ENCODE results near the gene REM2.
A peak's percentile ranks its signal among the peaks of the same experiment; 100 is the strongest.

The REM2 gene

DNA sequence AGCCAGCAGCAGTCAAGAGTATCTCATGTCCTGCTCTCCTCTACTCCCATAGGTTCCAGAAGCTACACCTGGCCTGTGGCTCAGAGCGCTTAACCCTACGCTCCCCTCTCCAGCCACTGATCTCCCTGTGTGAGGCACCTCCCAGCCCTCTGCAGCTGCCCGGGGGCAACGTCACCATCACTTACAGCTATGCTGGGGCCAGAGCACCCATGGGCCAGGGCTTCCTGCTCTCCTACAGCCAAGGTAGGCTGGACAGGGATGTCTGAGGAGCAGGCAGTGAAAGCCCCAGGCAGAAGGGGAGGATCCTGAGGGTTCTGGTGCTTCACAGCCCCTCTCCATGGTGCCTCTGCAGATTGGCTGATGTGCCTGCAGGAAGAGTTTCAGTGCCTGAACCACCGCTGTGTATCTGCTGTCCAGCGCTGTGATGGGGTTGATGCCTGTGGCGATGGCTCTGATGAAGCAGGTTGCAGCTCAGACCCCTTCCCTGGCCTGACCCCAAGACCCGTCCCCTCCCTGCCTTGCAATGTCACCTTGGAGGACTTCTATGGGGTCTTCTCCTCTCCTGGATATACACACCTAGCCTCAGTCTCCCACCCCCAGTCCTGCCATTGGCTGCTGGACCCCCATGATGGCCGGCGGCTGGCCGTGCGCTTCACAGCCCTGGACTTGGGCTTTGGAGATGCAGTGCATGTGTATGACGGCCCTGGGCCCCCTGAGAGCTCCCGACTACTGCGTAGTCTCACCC, 7.8 kb upstream of the REM2 start:
- DNase-seq, result no peak

DNA sequence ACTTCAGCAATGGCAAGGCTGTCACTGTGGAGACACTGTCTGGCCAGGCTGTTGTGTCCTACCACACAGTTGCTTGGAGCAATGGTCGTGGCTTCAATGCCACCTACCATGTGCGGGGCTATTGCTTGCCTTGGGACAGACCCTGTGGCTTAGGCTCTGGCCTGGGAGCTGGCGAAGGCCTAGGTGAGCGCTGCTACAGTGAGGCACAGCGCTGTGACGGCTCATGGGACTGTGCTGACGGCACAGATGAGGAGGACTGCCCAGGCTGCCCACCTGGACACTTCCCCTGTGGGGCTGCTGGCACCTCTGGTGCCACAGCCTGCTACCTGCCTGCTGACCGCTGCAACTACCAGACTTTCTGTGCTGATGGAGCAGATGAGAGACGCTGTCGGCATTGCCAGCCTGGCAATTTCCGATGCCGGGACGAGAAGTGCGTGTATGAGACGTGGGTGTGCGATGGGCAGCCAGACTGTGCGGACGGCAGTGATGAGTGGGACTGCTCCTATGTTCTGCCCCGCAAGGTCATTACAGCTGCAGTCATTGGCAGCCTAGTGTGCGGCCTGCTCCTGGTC, 7.2 kb upstream of the REM2 start:
- no peak for DNase-seq

DNA sequence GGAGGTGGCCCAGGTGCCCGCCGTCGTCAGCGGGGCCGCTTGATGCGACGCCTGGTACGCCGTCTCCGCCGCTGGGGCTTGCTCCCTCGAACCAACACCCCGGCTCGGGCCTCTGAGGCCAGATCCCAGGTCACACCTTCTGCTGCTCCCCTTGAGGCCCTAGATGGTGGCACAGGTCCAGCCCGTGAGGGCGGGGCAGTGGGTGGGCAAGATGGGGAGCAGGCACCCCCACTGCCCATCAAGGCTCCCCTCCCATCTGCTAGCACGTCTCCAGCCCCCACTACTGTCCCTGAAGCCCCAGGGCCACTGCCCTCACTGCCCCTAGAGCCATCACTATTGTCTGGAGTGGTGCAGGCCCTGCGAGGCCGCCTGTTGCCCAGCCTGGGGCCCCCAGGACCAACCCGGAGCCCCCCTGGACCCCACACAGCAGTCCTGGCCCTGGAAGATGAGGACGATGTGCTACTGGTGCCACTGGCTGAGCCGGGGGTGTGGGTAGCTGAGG, 6.0 kb upstream of the REM2 start:
- DNase-seq, result no peak

DNA sequence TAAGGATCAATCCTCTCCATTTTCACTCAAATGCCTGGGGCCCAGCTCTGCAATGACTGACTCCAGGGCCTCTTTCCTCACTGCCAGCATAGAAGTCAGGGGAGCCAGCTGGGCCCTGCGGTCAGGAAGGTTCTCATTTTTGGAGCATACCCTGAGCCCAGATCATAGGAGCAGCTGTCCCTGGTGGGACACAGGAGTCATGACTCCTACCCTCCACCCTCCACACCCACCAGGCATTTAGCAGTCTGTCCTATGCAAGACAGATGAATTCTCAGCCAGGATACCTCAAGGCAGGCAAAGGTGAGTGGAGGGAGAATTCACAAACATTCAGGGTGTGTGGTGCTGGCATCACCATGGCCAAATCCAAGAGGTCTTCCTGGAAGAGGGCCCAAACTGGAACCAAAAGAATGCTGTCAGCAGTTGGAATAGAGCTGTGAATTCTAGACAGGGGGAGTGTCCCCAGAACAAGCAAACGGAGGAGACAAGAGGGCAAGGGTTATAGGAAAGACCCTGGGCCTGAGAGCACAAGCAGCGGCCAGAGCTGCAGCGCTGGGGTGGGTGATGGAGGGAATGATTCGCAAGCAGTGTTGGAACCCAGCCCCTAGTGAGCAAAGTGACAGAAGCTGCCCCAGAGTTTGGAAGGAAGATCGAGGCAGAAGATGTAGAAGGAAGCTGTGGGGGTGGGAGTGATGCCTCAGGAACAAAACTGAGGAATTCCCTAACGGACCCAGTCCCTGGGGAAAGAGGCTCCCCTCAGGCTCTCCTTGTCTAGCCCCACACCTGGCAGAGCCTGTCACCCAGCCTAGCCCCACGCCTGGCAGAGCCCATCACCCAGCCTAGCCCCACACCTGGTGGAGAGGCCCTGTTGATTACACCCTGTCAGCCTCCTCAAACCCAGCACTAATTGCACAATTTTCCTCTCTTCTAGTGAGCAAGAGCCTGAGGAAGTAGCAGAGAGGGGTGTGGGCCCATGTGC, 4.5 kb upstream of the REM2 start:
- no peak for DNase-seq

DNA sequence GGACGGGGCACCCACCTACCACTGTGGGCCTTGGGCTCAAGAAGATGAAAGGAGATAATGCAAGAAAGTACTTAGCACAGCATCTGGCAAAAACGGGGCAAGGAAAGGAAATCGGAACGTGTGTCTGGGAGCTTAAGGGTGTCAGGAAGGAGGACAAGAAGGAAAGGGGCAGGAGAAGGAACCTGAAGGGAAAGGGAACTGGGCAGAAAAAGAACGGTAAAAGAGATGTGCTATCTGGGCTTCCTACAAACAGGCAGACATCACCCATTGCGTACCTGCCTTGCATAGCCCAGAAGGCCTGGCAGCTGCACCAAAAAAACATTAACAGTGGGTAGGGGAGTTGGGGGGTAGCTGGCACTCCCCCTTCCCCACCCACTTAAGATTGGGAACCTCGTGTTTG, 958 bp upstream of the REM2 start:
- DNase-seq, result no peak

DNA sequence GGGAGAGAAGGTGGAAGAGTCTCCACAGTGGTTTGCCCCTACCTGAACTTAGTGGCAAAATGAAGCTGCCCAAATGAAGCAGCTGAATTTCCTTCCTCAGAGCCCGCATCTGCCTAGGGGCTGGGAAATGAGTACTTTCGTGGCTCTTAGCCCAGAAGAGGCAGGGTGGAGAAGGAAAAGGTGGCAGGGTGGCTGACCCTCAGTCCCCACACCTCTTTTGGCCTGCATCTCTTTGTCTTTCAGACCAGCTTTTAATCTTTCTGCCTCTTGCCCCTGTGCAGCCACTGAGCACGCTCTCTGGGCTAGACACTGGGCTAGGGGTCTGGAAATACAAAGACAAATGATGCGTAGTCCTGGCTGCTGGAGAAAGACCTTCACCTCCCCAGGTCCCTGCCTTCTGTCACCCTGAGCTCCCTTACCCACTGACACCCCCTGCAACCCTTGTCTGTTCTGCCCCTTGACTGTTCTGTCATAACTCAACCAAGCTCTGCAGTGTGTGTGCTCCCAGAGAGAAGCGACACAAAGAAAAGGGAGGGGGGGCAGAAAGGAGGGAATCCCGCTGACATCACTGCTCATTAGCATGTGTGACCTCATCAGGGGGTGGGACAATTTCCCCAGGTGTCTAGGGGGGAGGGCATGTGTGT, 371 bp upstream of the REM2 start:
- DNase-seq, result no peak

DNA sequence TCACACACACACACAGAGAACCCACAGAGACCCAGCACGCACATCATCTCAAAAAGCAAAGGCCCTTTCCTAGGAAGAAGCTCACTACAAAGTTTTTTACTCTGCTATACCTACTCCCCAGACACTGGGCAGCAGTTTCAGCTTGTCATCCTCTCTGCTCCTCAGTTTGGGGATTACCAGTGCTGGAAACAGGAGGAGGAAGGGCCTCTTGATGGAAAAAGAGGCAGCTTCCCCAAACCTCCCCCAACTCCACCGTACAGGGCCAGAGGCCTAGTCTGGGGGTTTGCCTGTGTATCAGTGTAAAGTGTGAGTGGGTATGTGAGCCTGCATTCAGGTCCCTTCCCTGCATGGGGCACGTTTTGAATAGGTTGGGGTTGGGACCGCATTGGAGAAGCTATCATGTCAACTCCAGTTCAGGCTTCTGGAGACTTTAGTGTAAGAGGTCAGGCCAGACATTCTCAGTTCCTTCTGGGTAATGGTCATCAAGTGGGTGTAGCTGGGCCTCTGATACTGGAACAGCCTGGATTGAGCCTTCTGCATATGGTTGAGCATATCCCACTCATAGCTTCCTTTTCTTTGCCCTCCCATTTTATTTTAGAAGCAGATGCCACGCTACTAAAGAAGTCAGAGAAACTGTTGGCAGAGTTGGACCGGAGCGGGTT, 1.2 kb downstream of the REM2 start:
- no peak for DNase-seq

DNA sequence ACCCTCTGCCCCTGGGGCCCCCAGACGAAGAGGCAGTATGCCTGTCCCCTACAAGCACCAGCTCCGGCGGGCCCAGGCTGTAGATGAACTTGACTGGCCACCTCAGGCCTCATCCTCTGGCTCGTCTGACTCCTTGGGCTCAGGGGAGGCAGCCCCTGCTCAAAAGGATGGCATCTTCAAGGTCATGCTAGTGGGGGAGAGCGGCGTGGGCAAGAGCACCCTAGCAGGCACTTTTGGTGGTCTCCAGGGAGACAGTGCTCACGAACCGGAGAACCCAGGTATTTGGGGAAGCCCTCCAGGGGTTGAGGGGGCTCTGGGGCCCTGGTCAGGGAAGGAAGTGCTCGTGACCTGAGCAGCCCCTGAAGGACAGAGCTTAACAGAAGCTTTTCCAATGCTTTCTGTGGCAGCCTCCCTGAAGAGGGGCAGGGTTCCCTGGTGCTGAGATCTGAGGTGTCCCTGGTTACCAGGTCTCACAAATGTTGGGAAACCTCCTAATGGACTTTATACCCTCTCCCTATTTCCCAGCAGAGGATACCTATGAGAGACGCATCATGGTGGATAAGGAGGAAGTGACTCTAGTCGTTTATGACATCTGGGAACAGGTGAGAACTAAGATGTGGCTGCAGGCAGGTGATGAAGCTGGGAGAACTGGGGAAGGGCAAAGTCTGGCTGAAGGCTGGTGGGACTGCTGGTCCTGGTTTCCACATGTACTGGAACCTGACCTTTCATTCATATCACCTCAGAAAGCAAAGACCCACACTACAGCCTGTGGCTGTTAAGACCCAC, 1.9 kb downstream of the REM2 start:
- DNase-seq, result no peak

DNA sequence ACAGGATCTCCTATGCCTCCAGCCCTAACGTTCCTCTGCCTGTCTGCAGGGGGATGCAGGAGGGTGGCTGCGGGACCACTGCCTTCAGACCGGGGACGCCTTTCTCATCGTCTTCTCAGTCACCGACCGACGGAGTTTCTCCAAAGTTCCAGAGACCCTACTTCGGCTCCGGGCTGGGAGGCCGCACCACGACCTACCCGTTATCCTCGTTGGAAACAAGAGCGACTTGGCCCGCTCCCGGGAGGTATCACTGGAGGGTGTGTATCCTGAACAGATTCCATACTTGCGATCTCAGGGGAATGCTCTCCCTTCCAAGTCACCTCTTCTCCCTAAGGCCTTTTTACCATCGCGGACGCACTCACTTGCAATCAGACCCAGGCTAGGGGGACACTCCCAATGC, 3.0 kb downstream of the REM2 start:
- no peak for DNase-seq

DNA sequence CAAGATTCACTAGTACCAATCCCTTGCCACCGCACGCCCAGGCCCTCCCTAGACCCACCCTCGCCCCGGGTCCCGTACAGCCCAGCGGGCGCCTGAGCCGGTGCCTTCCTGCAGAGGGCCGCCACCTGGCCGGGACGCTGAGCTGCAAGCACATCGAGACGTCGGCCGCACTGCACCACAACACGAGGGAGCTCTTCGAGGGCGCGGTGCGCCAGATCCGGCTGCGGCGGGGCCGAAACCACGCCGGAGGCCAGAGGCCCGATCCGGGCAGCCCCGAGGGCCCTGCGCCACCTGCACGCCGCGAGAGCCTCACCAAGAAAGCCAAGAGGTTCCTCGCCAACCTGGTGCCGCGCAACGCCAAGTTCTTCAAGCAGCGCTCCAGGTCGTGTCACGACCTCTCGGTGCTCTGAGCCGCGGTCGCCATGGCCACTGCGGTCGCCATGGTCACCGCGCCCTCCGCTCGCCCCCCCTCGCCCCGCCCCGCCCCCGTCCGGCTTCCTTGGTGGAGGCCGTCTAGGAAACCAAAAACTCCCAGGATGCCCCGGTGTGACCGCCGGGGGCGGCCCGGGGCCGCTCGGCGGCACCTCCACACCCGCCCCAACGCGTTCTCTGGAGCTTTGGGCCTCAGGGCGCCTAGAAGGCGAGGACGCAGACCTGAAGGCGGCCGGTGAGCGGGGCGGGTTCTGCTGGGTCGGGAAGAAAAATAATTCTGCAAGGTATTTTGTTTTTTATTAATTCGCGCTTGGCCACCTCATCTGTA, 3.7 kb downstream of the REM2 start:
- DNase-seq, result peak; percentile 76

DNA sequence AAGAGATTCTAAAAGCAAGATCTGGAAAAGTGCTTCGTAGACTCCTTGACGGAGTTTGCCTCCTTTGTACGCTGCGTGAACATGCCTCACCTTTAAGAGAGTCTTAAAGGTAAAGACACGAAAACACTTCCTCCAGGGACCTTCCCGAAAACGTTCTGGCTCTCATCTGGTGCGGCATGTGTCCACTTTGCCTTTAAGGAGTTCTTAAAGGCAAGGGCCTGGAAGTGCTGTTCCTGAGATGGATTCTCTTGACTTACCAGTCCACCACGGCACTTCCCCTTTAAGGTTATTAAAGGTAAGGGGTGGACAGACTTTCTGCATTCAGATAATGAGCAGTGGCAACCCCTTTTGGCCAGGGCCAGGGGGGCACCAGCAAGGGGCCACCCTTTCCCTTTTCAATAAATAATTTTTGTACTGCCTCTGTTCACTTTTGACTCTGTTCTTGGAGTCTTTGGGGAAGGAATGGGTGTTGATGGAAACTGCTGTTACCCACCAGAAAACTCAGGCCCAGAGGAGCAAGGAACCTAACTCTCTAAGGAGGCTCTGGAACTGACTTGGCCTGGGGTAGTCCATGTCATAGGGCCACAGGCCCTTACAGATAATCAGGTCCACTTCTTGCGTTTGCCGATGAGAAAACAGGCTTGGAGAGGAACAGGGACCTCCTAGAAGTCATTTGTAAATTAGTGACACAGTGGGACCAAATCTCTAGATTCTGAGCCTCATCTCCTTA, 4.4 kb downstream of the REM2 start:
- peak; percentile 46 for DNase-seq

DNA sequence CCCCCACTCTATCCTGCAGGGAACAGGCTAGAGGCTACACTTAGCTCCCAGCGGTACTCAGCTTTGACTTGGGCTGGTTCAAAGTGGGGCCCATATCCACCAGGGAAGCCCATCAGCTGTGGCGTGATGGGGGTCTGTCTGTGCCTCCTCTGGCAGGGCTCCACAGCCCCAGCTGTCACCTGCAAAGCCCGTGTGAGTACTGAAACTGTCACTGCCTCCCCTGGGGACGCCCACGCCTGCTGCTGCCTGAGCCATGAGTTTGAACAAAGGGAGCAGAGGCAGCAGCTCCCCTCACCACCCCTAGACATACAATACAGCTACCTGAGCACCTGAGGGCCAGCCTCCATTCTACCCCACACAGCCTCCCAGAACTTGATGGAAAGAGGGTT, 5.0 kb downstream of the REM2 start:
- DNase-seq, result peak; percentile 68

DNA sequence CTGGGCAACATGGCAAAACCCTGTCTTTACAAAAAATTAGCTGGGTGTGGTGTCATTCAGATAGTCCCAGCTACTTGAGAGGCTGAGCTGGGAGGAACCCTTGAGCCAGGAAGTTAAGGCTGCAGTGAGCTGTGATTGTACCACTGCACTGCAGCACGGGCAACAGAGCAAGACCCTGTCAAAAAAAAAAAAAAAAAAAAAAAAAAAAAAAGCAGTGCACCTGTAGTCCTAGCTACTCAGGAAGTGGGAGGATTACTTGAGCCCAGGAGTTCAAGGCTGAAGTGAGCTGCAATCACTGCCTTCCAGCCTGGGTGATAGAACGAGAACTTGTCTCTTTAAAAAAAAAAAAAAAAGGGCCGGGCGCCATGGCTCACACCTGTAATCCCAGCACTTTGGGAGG, 5.6 kb downstream of the REM2 start:
- no peak for DNase-seq

DNA sequence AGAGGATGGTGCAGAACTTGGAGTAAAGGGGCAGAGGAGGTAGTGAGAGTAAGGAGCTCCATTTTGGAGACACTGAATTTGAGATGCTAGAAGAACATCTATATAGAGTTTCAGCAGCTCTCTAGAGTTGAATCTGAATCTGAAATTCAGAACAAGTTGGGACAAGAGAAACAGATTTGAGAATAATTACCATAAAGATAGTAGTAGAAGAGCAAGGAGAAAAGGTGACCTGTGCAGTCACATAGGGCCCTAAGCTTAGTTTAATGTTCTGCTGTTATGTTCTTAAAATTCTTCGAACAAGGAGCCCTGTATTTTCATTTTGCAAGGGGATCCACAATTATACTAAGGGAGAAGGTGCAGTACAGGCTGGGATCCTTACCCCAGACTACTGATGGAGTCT, 7.4 kb downstream of the REM2 start:
- no peak for DNase-seq

DNA sequence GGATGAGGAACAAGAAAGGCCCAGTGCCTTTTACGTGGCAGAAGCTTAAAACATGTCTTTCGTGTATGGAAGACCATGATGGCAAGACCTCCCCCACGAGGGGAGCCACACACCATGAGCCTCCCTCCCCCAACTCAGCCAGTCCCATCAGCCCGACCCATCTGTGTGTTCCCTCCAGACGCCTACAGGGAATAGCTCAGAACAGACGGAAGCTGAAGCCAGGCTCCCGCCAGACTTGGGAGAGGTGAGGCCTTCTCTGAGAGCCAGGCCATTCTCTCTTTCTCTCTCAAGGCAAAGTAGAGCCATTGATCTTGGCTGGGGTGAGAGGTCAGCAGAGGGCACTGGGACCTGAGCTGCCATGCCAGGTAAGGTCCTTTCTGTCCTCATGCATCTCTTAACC, 9.5 kb downstream of the REM2 start:
- no peak for DNase-seq

DNA sequence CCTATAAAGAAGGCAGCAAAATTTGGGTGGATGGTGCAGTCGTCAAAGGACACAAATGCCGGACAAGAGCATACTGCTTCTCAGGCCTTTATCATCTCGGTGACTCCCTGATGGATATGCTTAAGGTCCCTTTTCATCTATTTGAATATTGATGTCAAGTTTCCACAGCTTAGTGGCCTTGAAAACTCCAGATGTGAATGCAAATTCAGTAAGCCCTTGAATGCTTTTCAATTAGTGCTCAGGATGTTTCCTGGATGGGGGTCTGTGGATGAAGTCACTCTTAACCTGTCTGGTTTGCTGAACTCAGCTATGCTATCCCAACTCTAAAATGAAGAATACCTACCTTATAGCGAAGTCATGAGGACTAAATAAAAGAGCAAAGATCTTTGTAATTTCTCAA, 10.7 kb downstream of the REM2 start:
- no peak for DNase-seq

DNA sequence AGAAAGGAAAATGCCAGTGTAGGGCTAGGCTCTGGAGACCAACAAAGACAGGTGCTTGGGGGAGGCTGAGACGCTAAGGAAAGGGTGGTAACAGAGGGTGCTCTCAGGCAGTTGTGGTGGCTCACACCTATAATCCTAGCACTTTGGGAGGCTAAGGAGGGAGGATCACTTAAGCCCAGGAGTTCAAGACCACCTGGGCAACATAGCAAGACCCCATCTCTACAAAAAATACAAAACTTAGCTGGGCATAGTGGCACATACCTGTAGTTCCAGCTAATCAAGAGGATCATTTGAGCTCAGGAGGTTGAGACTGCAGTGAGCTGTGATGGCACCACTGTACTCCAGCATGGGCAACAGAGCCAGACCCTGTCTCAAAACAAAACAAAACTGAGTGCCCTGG, 12.4 kb downstream of the REM2 start:
- no peak for DNase-seq

DNA sequence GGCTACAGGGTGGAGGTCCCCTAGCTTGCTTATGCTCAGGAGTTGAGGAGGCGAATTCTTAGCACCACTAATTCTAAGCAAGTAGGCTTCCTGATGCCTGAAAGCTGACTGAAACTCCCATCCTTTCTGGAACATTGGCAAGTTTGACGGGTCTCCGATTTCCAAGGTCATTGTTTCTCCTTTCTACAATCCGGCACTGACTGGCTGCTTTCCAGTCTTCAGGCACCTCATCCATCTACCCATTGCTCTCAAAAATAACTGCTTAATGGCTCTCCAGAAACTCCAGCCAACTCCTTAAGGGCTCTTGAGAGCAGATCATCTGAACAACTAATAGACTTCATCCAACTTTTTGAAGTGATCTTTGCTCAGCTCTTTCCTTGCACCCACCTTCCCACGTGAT, 13.3 kb downstream of the REM2 start:
- DNase-seq, result no peak

DNA sequence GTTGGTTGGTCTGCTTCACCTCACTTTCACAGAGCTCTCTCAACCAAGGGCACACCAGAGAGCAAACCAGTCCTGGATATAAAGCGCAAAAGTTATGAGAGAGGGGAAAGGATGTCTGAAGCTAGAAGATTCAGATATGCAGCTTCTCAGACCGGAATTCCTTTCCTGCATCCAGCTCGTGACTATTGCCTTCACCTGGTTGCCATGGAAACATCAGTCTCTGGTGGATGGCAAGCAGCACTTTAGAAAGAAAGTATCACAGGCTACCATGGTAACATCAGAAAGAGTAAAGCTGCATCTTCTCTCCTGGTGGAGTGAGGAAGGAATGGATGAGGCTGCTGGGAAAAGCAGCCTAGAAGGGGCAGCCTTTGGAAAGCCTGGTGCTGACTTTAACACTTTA, 13.7 kb downstream of the REM2 start:
- no peak for DNase-seq

DNA sequence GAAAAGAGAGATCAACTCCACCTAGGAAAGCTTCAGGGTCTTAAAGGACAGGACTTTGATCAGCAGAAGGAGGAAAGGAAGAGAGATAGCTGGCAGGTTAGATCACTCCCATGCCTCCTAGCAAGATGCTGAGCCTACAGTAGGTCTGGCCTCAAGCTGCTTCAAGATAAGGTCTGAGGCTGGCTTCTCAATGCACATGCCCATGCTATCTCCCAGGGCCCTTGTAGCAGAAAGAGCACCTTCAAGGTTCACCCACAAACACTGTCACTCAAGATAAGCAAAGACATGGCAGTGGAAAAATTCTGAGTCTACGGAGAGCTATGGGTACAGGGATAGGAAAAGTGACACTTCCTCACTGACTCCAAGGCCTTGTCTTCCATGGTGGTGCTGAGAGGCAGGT, 14.3 kb downstream of the REM2 start:
- DNase-seq, result no peak

Measured in stimulated activated CD8-positive, alpha-beta memory T cell treated with anti-CD3 and anti-CD28 coated beads, Interleukin-4, amount 100 ng/mL, for 48 hours (primary cell).